ENCODE measurements around the gene NMBR.
A peak's percentile ranks its signal among the peaks of the same experiment; 100 is the strongest.

Gene NMBR

DNA sequence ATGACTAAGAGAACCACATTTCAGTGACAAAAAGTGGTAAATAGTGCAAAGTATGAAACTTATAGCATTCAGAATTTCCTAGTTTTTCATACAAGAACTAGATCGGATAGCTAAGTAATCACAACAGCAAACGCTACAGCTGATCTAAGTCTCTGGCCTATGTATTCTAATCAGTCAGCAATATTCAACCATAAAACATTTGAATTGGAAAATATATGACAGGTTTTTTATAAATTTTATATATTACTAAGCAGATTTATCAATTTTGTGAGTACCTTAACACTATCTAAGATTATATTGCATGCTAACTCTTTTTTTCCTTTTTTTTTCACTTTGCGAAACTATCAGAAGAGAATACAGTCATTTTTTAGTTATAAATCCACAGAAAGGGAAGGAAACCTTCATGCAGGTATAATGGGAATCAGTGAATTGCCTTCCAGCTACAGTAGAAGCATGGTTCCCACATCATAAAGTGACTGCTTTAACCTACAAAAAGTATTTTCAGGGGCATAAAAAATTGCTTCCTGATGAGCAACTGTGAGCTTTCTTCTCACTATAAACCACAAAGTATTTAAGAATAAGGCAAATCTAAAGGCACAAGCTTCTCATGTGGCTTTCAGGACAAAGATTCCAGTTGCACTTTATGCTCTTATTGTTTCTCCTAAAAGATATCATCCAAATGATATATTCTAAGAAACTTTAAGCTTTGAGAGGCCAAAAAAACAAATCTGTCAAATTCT is 88.2 kb downstream of the NMBR start:
- H3K4me3 ChIP-seq (ENCODE audit: low read length) = no peak overlapping the region
- DNase-seq (ENCODE audit: low read depth) = no peak
- TF ChIP-seq, protein P1, sequence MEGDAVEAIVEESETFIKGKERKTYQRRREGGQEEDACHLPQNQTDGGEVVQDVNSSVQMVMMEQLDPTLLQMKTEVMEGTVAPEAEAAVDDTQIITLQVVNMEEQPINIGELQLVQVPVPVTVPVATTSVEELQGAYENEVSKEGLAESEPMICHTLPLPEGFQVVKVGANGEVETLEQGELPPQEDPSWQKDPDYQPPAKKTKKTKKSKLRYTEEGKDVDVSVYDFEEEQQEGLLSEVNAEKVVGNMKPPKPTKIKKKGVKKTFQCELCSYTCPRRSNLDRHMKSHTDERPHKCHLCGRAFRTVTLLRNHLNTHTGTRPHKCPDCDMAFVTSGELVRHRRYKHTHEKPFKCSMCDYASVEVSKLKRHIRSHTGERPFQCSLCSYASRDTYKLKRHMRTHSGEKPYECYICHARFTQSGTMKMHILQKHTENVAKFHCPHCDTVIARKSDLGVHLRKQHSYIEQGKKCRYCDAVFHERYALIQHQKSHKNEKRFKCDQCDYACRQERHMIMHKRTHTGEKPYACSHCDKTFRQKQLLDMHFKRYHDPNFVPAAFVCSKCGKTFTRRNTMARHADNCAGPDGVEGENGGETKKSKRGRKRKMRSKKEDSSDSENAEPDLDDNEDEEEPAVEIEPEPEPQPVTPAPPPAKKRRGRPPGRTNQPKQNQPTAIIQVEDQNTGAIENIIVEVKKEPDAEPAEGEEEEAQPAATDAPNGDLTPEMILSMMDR (conservative IDR thresholded peaks at IDR 0.05; ENCODE audit: low read depth, low read length) = no peak

DNA sequence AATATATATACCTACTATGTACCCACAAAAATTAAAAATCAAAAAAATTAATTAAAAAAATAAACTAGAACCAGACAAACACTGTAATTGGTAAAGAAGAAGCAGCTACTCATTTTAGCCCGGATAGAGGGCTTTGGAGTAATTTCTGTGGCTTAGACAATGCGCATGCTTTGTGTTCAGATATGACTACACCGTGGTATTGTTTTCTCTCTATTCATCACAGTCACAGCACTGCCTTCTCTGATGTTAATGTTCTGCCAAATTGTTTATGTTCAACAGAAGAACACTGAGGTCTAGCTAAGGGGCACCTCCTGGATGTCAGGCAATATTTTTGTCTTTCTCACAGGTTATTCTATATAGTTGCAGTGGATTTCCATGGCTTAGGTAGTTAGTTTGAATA is 91.7 kb downstream of the NMBR start:
- no peak overlapping the region for H3K4me3 ChIP-seq (ENCODE audit: low read length)
- TF ChIP-seq, protein P1 (conservative IDR thresholded peaks at IDR 0.05; ENCODE audit: low read depth, low read length) = no peak
- DNase-seq (ENCODE audit: low read depth) = no peak

DNA sequence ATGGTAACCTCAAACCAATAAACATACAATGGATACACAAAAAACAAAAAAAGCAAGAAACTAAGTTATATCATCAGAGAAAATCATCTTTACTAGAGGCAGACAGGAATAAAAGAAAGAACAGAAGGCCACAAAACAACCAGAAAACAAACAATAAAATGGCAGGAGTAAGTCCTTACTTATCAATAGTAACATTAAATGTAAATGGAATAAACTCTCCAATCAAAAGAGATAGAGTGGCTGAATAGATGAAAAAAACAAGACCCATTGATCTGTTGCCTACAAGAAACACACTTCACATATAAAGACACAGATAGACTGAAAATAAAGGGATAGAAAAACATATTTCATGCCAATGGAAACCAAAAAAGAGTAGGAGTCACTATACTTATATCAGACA is 95.5 kb downstream of the NMBR start:
- DNase-seq (ENCODE audit: low read depth) = no peak
- no peak overlapping the region for H3K4me3 ChIP-seq (ENCODE audit: low read length)
- TF ChIP-seq, protein P1 (conservative IDR thresholded peaks at IDR 0.05; ENCODE audit: low read depth, low read length) = no peak

DNA sequence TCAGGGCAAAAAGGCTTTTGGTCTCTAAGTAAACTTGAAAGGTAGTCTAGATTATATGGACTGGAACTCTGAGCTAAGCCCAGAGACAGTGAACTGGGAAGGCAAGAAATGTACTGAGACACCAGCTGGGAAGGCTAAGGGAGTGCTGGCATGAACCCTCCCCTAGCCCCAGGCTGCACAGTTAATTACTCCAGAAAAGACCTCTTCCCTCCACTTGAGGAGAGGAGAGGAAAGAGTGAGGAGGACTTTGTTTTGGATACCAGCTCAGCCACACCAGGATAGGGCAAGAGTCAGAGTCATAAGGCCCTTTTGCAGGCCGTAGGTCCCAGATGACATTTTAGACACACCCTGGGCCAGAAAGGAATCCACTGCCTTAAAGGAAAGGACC is 98.3 kb downstream of the NMBR start:
- TF ChIP-seq, protein P1 (conservative IDR thresholded peaks at IDR 0.05; ENCODE audit: low read depth, low read length) = no peak
- no peak overlapping the region for H3K4me3 ChIP-seq (ENCODE audit: low read length)
- DNase-seq (ENCODE audit: low read depth) = no peak

DNA sequence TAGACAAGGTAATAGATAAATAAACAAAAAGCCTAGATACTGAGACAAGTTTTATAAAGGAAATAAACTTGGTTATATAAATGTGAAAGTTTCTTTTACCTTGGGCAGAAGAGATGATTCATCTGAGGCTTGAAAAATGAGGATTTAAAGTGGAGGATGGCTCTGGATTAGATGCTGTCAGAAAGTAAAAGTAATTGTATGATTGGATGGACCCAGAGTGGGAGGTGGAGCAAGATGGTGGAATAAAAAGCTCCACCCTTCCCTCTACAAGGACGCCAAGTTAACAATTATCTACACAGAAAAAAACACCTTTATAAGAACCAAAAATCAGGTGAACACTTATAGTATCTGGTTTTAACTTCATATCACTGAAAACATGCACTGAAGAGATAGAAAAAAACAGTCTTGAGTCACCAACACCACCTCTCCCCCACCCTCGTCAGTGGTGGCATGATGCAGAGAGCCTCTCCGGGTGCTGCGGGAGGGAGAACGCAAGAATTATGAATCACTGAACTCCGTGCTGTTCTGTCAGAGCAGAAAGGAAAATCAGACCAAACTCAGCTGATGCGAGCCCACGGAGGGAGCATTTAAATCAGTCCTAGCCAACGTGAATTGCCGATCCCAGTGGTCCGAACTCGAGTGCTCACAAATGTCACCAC is 98.9 kb downstream of the NMBR start:
- no peak overlapping the region for H3K4me3 ChIP-seq (ENCODE audit: low read length)
- TF ChIP-seq, protein P1 (conservative IDR thresholded peaks at IDR 0.05; ENCODE audit: low read depth, low read length) = no peak

DNA sequence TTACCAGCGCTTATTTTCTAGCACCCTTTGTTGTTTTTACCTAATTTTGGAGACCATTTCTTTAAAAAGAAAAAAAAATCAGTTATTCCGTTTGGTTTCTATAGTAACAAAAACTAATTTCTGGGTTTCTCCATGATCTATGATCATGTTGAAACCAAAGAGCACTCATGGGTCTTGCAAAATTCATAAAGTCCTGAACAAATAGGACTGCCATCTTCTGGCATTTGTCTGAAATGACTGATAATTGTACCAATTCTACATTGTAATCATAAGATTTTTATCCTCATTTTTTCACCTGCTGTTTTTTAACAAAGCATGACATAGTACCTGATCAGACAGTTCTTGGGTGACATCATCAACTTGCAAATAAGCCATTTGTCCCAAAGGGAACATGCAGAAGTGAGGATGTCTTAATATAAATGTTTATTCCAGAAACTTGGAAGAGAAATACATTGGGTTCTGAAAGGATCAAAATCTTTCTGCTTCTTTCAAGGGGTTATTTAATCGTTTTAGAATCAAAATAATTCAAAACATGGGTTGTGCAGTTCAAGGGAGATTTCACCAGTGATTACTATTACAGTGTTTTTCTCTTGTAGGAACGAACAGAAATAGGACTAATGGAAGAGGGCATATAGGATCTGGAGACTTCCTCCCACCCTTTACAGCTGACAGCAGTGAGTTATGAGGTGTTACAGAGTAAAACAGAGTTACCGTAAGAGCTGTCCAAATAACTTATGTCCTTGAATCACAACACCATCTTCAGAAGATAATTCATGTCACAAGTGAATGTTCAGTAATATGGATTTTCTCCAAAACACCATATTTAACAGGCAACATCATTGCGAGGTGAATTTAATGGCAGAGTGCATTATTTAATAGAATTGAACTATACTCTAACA is 101.3 kb downstream of the NMBR start:
- H3K4me3 ChIP-seq (ENCODE audit: low read length) = no peak overlapping the region
- TF ChIP-seq, protein P1 (conservative IDR thresholded peaks at IDR 0.05; ENCODE audit: low read depth, low read length) = peak; percentile 39
- no peak for DNase-seq (ENCODE audit: low read depth)

More for the DNA sequence above, 98.9 kb downstream of the NMBR start:
- DNase-seq (ENCODE audit: low read depth) = no peak

Measured in retinal pigment epithelial cell (primary cell).